HG02970 (cell line): ENCODE measurements around the gene CFAP119.
"Not testable (repeated sequence)": the region's sequence is repeated elsewhere in the genome, so short reads cannot be mapped to it uniquely, and the experiment has no call there.

Experiments
- ATAC-seq: cut with Tn5 transposase; IDR thresholded peaks from one replicate; pipeline ENCODE4 v1.9.1; 2021; ENCODE audit warnings: mild to moderate bottlenecking, moderate library complexity, moderate number of reproducible peaks; ENCODE audit not compliant: unreplicated experiment, low FRiP score

The CFAP119 gene

GRCh38 chr16:30761928-30762902, at the start of gene CFAP119, which contains the start of gene RNF40:
TSS of gene CFAP119 (minus strand) at chr16:30762062. CDS start at chr16:30761748, 314 bp downstream.
TSS of gene RNF40 (plus strand) at chr16:30762322. CDS start at chr16:30762546, 224 bp downstream.
- peak; percentile 84 for ATAC-seq

- not testable (repeated sequence) for ATAC-seq
These were observed 47.8 kb upstream of the CFAP119 start for GRCh38 chr16:30809675-30810074.

- not testable (repeated sequence) for ATAC-seq
These were observed 47.1 kb upstream of the CFAP119 start for GRCh38 chr16:30808890-30809426.

GRCh38 chr16:30808146-30808545, 46.3 kb upstream of the CFAP119 start:
- no peak for ATAC-seq

- no peak for ATAC-seq
These were observed 43.7 kb upstream of the CFAP119 start for GRCh38 chr16:30805370-30806169.

GRCh38 chr16:30805056-30805369, 43.2 kb upstream of the CFAP119 start:
- no peak for ATAC-seq

GRCh38 chr16:30802936-30803335, 41.1 kb upstream of the CFAP119 start:
- no peak for ATAC-seq

GRCh38 chr16:30797670-30798309, 35.9 kb upstream of the CFAP119 start:
- ATAC-seq = no peak

- ATAC-seq = no peak
These were observed 32.8 kb upstream of the CFAP119 start for GRCh38 chr16:30794634-30795033.

- no peak for ATAC-seq
These were observed 31.7 kb upstream of the CFAP119 start for GRCh38 chr16:30793508-30794069.

GRCh38 chr16:30787613-30788378, 25.9 kb upstream of the CFAP119 start:
- no peak for ATAC-seq

- ATAC-seq = no peak
These were observed 25.2 kb upstream of the CFAP119 start, which contains the start of gene ZNF629 for GRCh38 chr16:30786936-30787612. TSS of gene ZNF629 (minus strand) at chr16:30787205. CDS start at chr16:30784482, 2,723 bp downstream.

GRCh38 chr16:30786115-30786935, 24.5 kb upstream of the CFAP119 start:
- no peak for ATAC-seq

- no peak for ATAC-seq
These were observed 23.6 kb upstream of the CFAP119 start for GRCh38 chr16:30785126-30786106.

- no peak for ATAC-seq
These were observed 22.4 kb upstream of the CFAP119 start for GRCh38 chr16:30784215-30784614.

- ATAC-seq = no peak
These were observed 21.6 kb upstream of the CFAP119 start for GRCh38 chr16:30783280-30784109.
